GM10266 (cell line): ENCODE measurements around the gene LCE2A.
"Not testable (repeated sequence)": the region's sequence is repeated elsewhere in the genome, so short reads cannot be mapped to it uniquely, and the experiment has no call there.

Experiments used
- DNase-seq: peaks from one replicate; pipeline ENCODE4 v3.0.0; 2012; ENCODE audit errors: extremely low spot score
- CTCF ChIP-seq: IDR thresholded peaks from 2 replicates; pipeline ENCODE4 v1.5.1; 2012; ENCODE audit warnings: mild to moderate bottlenecking, low read depth; ENCODE audit not compliant: control insufficient read depth, insufficient read depth; ENCODE audit errors: missing control alignments

LCE2A gene

DNA sequence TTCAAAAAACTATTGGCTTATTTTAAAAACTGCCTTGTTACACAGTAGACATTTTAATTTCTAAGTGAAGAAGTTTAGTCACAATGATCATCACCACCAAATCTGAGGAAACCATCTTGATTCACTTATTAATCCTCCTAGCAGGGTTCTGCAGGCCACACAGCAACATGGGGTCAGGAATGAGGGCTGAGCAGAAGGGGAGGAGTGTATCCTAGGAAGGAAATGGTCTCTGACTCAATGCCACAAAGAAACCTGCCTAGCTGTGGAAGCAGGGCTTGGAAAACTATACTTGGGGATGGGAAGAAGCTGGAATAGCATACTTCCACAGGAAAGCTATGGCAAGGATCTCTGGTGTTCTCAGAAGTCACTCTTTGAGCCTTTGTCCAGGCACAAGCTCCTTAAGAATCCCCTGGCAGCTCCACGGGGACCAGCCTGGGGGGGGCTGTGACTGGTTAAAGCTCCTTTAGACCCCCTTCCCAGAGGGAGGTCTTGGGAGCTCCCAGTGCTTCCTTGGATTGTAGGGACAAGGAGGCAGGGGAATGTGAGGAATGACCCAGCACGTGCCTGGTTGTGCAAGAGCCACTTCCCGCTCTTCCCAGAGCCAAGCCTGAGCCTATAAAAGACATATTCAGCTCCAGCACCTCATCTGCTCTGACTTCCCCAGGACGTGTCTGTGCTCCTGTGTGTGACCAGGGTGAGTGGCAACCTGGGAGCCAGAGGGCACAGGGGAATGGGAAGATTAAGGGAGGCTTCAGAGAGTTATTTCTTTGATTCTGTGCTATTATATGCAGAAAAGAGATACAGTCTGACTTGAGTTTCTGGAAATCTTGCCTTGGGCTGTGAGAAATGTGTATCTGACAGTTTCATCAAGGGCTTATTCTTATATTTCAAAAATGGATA, at the start of gene LCE2A:
LCE2A (plus strand) TSS at position 645 of the 900 bp plus-strand sequence. CDS start 557 bp downstream, outside the sequence.
- DNase-seq: no peak
- no peak for TF ChIP-seq CTCF

DNA sequence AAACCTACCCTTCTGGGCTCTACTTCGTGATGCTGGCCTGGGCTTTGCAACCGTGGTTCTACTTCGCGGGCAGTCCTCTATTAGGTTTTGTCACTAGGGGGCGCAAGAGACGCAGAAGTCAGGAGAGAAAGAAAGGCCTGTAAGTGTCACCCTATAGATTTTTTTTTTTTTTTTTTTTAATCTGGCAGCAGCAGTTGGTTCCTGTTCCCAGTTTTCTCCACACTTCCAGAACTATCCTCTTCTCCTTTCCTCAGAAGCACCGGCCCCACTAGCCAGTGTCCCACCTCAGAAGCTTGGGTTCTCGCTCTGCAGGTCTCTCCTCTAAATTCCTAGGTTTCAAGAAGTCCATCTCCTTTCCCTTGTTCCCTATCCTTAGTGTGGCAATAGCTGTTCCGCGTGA, 44.0 kb upstream of the LCE2A start:
- peak; percentile 64 for DNase-seq
- TF ChIP-seq CTCF: peak; percentile 76

DNA sequence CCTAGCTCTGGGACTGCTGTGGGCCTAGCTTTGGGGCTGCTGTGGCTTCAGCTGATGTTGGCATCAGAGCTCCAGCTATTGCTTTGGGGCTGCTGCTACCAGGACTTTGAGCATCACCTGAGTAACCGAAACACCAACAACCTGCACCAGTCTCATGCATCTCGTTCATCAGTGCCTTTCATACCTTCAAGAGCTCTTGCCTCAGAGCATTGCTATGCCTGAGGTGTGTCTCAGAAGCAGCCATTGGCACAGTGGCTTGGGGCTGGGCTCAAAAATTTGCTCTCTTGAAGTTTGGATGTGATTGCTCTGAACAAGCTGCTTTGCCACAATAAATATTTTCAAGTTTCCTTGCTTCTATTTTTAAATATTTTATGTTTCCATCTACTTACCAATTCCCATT, 41.7 kb upstream of the LCE2A start:
- no peak for DNase-seq
- no peak for TF ChIP-seq CTCF

GRCh38 chr1:152657677-152658076, 40.5 kb upstream of the LCE2A start:
- DNase-seq: no peak
- TF ChIP-seq CTCF: no peak

DNA sequence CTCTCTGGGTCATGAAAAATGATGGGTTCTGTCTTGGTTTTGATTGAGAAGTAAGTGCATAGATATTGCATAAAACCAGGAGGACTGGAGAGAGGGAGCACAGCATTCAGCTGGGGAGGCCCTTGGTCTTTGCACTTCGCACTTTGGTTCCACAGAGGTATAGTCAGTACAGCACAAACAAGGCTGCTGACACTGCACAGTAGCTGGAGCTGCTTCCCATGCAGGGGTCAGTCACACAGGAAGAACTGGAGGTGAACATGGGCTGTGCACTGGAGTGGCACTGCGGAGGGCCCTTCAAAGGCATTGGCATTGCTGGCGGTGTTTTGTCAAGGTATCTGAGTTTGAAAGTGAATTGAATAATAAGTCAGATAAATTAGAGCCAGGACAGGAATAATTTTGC, 39.5 kb upstream of the LCE2A start:
- TF ChIP-seq CTCF: no peak
- no peak for DNase-seq

DNA sequence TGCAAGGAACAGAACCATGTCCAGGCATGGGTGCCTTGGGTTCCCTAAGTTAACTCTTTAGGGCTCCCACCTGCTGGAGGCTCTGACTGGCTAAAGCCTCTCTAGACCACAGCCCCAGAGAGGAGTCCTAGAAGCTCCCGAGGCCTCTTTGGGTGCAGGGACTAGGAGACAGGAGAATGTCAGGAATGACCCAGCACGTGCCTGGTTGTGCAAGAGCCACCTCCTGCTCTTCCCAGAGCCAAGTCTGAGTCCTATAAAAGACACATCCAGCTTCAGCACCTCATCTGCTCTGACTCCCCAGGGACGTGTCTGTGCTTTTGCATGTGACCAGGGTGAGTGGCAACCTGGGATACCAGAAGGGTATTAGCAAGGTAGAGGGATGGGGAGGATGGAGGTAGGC, 35.0 kb upstream of the LCE2A start, which contains the start of gene LCE2D:
LCE2D (plus strand) TSS at position 283 of the 400 bp plus-strand sequence. CDS start 726 bp downstream, outside the sequence.
- DNase-seq: no peak
- no peak for TF ChIP-seq CTCF

DNA sequence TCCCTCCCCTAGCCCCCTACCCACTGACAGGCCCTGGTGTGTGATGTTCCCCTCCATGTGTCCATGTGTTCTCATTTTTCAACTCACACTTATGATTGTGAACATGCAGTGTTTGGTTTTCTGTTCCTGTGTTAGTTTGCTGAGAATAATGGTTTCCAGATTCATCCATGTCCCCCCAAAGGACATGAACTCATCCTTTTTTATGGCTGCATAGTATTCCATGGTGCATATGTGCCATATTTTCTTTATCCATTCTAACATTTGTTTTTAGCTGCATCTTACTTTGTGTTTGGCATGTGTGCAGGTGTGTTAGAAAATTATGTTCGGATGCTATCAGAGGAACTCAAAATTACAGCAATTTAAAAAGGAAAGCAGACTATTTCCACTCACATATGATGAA, 32.0 kb upstream of the LCE2A start:
- not testable (repeated sequence) for DNase-seq
